A673 (cell line): ENCODE data around the gene DMKN.

ENCODE experiments used
- CTCF ChIP-seq: fragments of 300-800, 200-600 bp; sonication (generic); conservative IDR thresholded peaks from 2 replicates; pipeline ENCODE4 v1.5.1; 2017; ENCODE audit warnings: low read depth, mild to moderate bottlenecking, antibody characterized with exemption, low read length, moderate library complexity, mixed read lengths
- EZH2 ChIP-seq: fragments of 200-600 bp; sonication (generic); IDR thresholded peaks from 2 replicates; pipeline ENCODE4 v1.6.1; 2017; ENCODE audit warnings: borderline replicate concordance, low read depth, mild to moderate bottlenecking, mixed read lengths, antibody characterized with exemption, low read length; ENCODE audit not compliant: poor library complexity, severe bottlenecking

- no peak for TF ChIP-seq CTCF
- TF ChIP-seq EZH2 = no peak
Measured at GRCh38 chr19:35542209-35542608, 28.8 kb upstream of the DMKN start.
